GM19397 (cell line): ENCODE measurements around the gene MTTP.
"Not testable (repeated sequence)": the region's sequence is repeated elsewhere in the genome, so short reads cannot be mapped to it uniquely, and the experiment has no call there.

Source experiments
- ATAC-seq: cut with Tn5 transposase; IDR thresholded peaks from one replicate; pipeline ENCODE4 v1.9.1; 2021; ENCODE audit warnings: mild to moderate bottlenecking, moderate library complexity; ENCODE audit not compliant: unreplicated experiment

Gene MTTP

GRCh38 chr4:99574530-99575324, at the start of gene MTTP:
Gene MTTP (plus strand): TSS chr4:99574824. CDS start chr4:99574910, 86 bp downstream.
- peak; percentile 86 for ATAC-seq

- no peak for ATAC-seq
Measured at GRCh38 chr4:99529228-99529627, 45.4 kb upstream of the MTTP start.

DNA sequence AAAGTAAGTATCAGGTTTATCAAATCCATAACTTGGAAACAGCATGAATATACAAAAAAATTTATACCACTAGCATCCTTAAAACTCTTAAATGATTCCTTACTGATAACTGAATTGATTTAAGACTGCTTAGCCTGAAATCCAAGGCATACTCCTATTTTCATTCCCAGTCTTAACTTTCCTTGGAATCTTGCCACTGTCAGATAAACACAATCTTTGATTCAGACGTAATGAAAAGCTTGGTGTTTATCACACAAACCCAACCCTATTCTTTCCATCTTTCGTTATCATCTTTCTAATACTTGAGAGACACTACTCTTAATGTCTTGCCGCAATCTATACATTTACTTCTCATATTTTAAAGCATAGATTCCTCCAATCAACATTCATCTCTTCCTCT, 44.7 kb upstream of the MTTP start:
- no peak for ATAC-seq

GRCh38 chr4:99534699-99535098, 39.9 kb upstream of the MTTP start:
- ATAC-seq = not testable (repeated sequence)

DNA sequence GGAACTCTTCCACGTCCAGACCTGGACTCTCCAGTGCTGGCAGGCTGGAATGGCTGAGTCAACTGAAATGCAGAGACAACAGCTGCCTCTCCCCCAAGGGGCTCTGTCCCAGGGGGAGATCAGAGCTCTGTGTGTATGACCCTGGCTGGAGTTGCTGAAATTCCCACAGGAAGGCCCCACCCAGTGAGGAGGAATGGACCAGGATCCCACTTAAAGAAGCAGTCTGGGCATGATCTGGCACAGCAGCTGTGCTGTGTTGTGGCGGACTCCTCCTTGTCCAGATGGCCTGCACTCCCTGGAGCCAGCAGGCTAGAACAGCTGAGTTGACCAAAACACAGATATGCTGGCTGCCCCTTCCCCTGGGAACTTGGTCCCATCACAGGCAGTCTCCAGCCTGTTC, 38.4 kb upstream of the MTTP start:
- ATAC-seq = no peak

- no peak for ATAC-seq
Measured at GRCh38 chr4:99536848-99537247, 37.8 kb upstream of the MTTP start.

GRCh38 chr4:99537674-99538073, 37.0 kb upstream of the MTTP start:
- ATAC-seq = no peak

DNA sequence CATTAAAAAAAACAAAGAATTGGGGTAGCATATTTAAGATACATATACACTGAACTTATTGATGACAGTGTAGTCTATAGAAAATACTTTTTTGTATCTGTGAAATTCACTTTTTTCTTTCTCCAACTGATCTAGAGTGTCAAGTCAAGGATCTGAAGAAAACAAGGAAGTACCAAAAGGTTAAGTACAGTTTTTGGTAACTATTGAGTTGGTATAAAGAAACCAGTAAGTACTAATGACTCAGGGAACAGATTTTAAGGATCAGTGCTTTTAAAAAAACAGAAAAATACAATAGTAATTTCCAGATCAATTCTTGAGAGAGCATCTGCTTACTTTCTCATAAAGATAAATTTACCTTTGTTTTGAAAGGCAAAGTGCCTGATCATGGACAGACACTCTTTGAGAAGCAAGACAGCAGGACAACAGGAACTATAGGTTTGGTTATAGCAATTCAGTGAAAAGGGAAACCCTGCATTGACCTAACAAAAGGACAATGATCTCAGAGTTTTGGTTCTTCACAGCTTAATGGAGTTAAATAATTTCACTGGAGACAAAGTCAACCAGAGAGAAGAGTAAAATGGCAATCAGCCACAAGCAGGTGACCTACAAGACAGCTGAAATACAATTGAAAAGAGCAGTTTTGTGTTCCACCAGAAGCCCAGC, 34.2 kb upstream of the MTTP start:
- no peak for ATAC-seq

DNA sequence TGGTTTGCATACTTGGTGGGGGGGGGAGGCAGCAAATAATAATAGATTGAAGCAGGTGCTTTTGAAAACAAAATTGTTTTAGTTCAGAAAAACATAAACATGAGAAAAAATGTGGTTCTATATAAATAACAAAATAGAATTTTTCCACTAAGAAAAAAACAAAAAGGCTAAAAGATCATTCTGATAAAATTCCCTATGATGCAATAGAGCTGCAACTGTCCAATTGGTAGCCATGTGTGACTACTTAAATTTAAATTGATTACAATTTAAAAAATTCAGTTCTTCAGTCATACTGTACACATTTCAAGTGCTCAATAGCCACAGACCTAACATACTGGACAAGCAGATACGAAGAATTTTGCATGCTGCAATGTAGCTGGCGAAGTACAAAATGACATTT, 21.8 kb upstream of the MTTP start:
- no peak for ATAC-seq

- ATAC-seq = peak; percentile 95
Measured at GRCh38 chr4:99563310-99564186, 11.1 kb upstream of the MTTP start, which contains the start of gene TRMT10A. Gene TRMT10A (minus strand): TSS chr4:99564039. CDS start chr4:99559338, 4,701 bp downstream.

- no peak for ATAC-seq
Measured at GRCh38 chr4:99564921-99565320, 9.7 kb upstream of the MTTP start.

GRCh38 chr4:99571883-99572282, 2.7 kb upstream of the MTTP start:
- no peak for ATAC-seq

- no peak for ATAC-seq
Measured at GRCh38 chr4:99572527-99573240, 1.9 kb upstream of the MTTP start.

DNA sequence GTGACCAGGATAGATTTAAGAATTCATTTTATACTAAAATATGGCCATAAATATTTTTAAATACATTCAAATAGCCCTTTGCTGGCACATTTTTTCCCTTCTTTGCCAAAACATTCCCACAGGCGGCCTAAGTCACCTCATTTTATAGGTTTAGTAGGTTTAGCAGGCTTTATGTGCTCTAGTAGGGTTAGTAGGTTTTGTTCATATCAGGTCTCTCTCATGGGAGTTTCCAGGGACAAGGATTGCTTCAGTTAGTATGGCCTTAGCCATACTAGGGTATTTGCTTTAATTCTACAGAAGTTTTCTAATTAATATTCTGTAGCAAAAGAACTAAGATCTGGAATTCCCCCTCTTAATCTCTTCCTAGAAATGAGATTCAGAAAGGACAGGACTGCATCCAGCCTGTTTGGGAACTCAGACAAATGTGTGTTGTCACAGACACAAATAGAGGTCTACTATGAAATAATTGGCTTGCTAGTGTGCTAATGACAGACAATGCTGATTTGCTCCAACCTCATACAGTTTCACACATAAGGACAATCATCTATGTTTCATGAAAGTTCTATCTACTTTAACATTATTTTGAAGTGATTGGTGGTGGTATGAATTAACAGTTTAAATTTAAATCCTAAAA, 772 bp upstream of the MTTP start:
- ATAC-seq = no peak

GRCh38 chr4:99578714-99579113, 4.1 kb downstream of the MTTP start:
- ATAC-seq = no peak

DNA sequence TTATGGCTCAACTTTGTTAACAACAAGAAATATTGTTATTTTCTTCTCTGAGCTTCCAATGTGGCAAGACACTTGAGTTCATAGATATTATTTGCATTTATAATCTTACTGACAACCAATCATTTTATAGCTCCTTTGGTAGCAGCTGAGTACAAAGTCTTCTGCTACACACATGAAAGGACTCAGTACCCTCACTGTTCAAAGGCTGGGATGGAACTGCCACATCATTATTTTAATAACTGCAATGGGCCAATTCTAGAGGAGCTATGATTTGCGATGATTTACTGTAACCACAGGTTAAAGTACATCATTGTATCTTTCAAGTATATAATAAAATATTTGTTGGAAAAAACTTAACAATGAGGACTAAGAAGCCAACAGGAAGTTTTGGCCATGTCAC, 10.9 kb downstream of the MTTP start:
- ATAC-seq = no peak

DNA sequence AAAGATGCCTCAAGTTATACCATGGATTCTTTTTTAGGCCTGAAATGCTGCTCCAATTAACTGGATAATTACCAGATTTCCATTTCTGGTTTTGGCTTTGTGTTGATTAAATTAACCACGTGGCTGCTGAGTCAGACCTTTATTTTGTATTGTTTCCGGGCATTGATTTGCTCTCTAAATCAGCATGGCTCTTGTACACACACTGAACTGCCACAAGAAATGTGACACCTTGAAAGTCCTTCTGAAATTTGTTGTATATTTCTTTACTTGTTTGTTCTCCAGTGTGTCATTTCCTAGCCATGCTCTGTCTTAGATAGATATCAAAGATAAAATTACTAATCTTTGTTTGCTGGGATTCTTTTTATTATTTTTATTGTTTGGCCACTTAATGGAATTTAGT, 11.7 kb downstream of the MTTP start:
- no peak for ATAC-seq

- ATAC-seq = no peak
Measured at GRCh38 chr4:99586797-99587196, 12.2 kb downstream of the MTTP start.

GRCh38 chr4:99587309-99587708, 12.7 kb downstream of the MTTP start:
- ATAC-seq = no peak

DNA sequence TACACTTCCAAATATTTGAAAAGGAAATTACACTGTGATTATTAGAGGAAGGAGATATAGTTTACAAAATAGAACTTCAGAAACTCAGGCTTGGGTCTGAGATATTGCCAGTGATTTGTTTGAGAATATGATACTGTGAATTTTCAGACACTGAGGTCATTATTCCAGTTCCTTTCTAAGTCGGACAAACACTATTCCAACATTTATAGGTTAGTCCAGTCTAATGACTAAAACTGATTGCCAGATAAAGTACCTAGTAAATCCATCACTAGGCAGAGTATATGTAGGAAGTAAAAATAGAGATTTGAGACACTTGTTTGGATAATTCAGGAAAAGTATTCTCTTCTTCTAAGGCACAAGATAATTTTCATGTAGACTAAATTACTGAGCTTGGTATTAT, 13.2 kb downstream of the MTTP start:
- ATAC-seq = no peak
